H1 (cell line): ENCODE data around the gene CLASP2.

Experiments
- BCL11A ChIP-seq, 2 experiments: IDR thresholded peaks; one replicate each; pipeline ENCODE4 v1.6.1; 2011; ENCODE audit warnings: low read depth in 2 of 2, low read length in 2 of 2, mild to moderate bottlenecking in 2 of 2
- CTCF ChIP-seq, 3 experiments: IDR thresholded peaks; 1 replicate in 2 of 3; 2 replicates in 1 of 3; pipeline versions ENCODE4 v1.5.1 to v1.6.1; 2011; ENCODE audit warnings: low read length in 3 of 3, mild to moderate bottlenecking in 3 of 3, inconsistent platforms in 2 of 3, low read depth in 1 of 3, moderate library complexity in 1 of 3; ENCODE audit not compliant: insufficient read depth in 1 of 3; ENCODE audit errors: control extremely low read depth in 1 of 3
- EP300 ChIP-seq, 2 experiments: IDR thresholded peaks; 1 replicate in 1 of 2; 2 replicates in 1 of 2; pipeline ENCODE4 v1.6.1; 2011 to 2012; ENCODE audit warnings: low read depth in 2 of 2, low read length in 2 of 2, mild to moderate bottlenecking in 2 of 2, borderline replicate concordance in 1 of 2, inconsistent platforms in 1 of 2, moderate library complexity in 1 of 2
- KDM1A ChIP-seq: fragments of 200-600, 300-600 bp; sonication (generic); IDR thresholded peaks from 2 replicates; pipeline ENCODE4 v1.7.1; 2016; ENCODE audit warnings: mild to moderate bottlenecking, low read length, borderline replicate concordance
- KDM5A ChIP-seq: fragments of 200-600 bp; IDR thresholded peaks from 2 replicates; pipeline ENCODE4 v1.7.1; 2012; ENCODE audit warnings: mild to moderate bottlenecking, low read length, inconsistent platforms, mixed read lengths
- MAX ChIP-seq: IDR thresholded peaks from 2 replicates; pipeline ENCODE4 v1.6.1; 2012; ENCODE audit warnings: inconsistent platforms
- NRF1 ChIP-seq: IDR thresholded peaks from 2 replicates; pipeline ENCODE4 v1.6.1; 2011; ENCODE audit warnings: mild to moderate bottlenecking, low read depth, low read length, improper control_type of control experiment
- POLR2A ChIP-seq, 2 experiments: IDR thresholded peaks; 1 replicate in 1 of 2; 2 replicates in 1 of 2; pipeline ENCODE4 v1.6.1; 2011; ENCODE audit warnings: low read depth in 2 of 2, low read length in 2 of 2, mild to moderate bottlenecking in 2 of 2; ENCODE audit errors: control extremely low read depth in 1 of 2
- RAD21 ChIP-seq, 2 experiments: IDR thresholded peaks in 1 of 2; conservative IDR thresholded peaks in 1 of 2; 2 replicates each; pipeline ENCODE4 v1.6.1; 2011; ENCODE audit warnings: low read depth in 2 of 2, low read length in 2 of 2, improper control_type of control experiment in 1 of 2, inconsistent platforms in 1 of 2, mild to moderate bottlenecking in 1 of 2, moderate library complexity in 1 of 2
- SIN3A ChIP-seq, 2 experiments: IDR thresholded peaks in 1 of 2; conservative IDR thresholded peaks in 1 of 2; 2 replicates each; pipeline ENCODE4 v1.6.1; 2011 to 2012; ENCODE audit warnings: low read length in 2 of 2, improper control_type of control experiment in 1 of 2, low read depth in 1 of 2, mild to moderate bottlenecking in 1 of 2
- TAF1 ChIP-seq: IDR thresholded peaks from 2 replicates; pipeline ENCODE4 v1.6.1; 2011; ENCODE audit warnings: mild to moderate bottlenecking, low read depth, low read length

- TF ChIP-seq CTCF (IDR thresholded peaks at IDR 0.05; ENCODE audit: control extremely low read depth in 1 of 3, insufficient read depth in 1 of 3, low read depth in 1 of 3, low read length in 3 of 3) (no peak), SIN3A (conservative IDR thresholded peaks at IDR 0.05 in 1 of 2, IDR thresholded peaks at IDR 0.05 in 1 of 2; ENCODE audit: low read depth in 1 of 2, low read length in 2 of 2) (no peak), KDM1A (no peak), RAD21 (IDR thresholded peaks at IDR 0.05 in 1 of 2, conservative IDR thresholded peaks at IDR 0.05 in 1 of 2; ENCODE audit: low read depth in 2 of 2, low read length in 2 of 2) (no peak), EP300 (IDR thresholded peaks at IDR 0.05; ENCODE audit: borderline replicate concordance in 1 of 2, low read depth in 2 of 2, low read length in 2 of 2) (no peak), MAX (no peak), BCL11A (IDR thresholded peaks at IDR 0.05; ENCODE audit: low read depth in 2 of 2, low read length in 2 of 2) (no peak), POLR2A (IDR thresholded peaks at IDR 0.05; ENCODE audit: control extremely low read depth in 1 of 2, low read depth in 2 of 2, low read length in 2 of 2) (no peak), KDM5A (no peak), NRF1 (no peak), TAF1 (no peak)
Observed at GRCh38 chr3:33717616-33717865, 513 bp downstream of the CLASP2 start.
